ENCODE results near the gene RNF181. TPM values are rescaled to one million over a fixed set of nuclear protein-coding genes. Genes with fewer than 3 reads are reported as not detected.

The RNF181 gene
- total and polyA plus RNA-seq, 2 of the 13 experiments (the other 11 are each of a cell fraction or from before 2014, with no cell fraction given), result 224 to 578 TPM

GRCh38 chr2:85551698-85552678 lies 43.6 kb upstream of the RNF181 start (continued):
- TF ChIP-seq ZNF510 (CRISPR knock-in tag; IDR thresholded peaks at IDR 0.05; ENCODE audit: low read depth) (no peak), TEF (CRISPR knock-in tag; IDR thresholded peaks at IDR 0.05) (no peak), HBP1 (CRISPR knock-in tag; IDR thresholded peaks at IDR 0.05; ENCODE audit: low read depth) (0 out of 2 replicates have a peak, but pooled peaks have one; percentile 51), ZNF615 (CRISPR knock-in tag; IDR thresholded peaks at IDR 0.05; ENCODE audit: borderline replicate concordance) (0 out of 2 replicates have a peak, but pooled peaks have one; percentile 35), ZNF446 (CRISPR knock-in tag; IDR thresholded peaks at IDR 0.05) (no peak), MXI1 (IDR thresholded peaks at IDR 0.05; ENCODE audit: borderline replicate concordance, low read depth, low read length) (no peak; the same call in 2 of the 3 replicates), ZNF3 (CRISPR knock-in tag; IDR thresholded peaks at IDR 0.05) (no peak), ZNF431 (CRISPR knock-in tag; IDR thresholded peaks at IDR 0.05; ENCODE audit: borderline replicate concordance, low read depth) (no peak), RFXANK (CRISPR knock-in tag; IDR thresholded peaks at IDR 0.05) (no peak), ZNF660 (CRISPR knock-in tag; IDR thresholded peaks at IDR 0.05; ENCODE audit: borderline replicate concordance, low read depth) (no peak), PAWR (CRISPR knock-in tag; IDR thresholded peaks at IDR 0.05; ENCODE audit: borderline replicate concordance) (no peak), ATF4 (CRISPR knock-in tag; IDR thresholded peaks at IDR 0.05) (0 out of 4 replicates have a peak, but pooled peaks of 1 of the 2 experiments have one; percentile 29), CEBPZ (IDR thresholded peaks at IDR 0.05; ENCODE audit: low read length) (no peak), SOX13 (IDR thresholded peaks at IDR 0.05) (no peak), SOX13 (CRISPR knock-in tag; conservative IDR thresholded peaks at IDR 0.05 in 1 of 2, IDR thresholded peaks at IDR 0.05 in 1 of 2) (no peak), HMGXB3 (CRISPR knock-in tag; IDR thresholded peaks at IDR 0.05; ENCODE audit: borderline replicate concordance) (peak; percentile 78; the same call in 1 of the 2 replicates)
